Prostate gland (tissue), 1 donor: ENCODE data around the gene RAD51B.

Experiments used
- POLR2A ChIP-seq: fragments of 450-650 bp; IDR thresholded peaks from one replicate; pipeline ENCODE4 v1.6.1; 2016; ENCODE audit warnings: antibody characterized with exemption, mild to moderate bottlenecking
- POLR2AphosphoS5 ChIP-seq: sonication (generic); formaldehyde crosslinking; IDR thresholded peaks from one replicate; pipeline ENCODE4 v1.6.1; 2017; ENCODE audit warnings: antibody characterized with exemption

- TF ChIP-seq POLR2AphosphoS5 (no peak), POLR2A (no peak)
Observed at GRCh38 chr14:68247274-68247673, 427.7 kb downstream of the RAD51B start.
